Measurements from ENCODE around the gene CES3.
A peak's percentile ranks its signal among the peaks of the same experiment; 100 is the strongest.

Gene CES3, protein sequence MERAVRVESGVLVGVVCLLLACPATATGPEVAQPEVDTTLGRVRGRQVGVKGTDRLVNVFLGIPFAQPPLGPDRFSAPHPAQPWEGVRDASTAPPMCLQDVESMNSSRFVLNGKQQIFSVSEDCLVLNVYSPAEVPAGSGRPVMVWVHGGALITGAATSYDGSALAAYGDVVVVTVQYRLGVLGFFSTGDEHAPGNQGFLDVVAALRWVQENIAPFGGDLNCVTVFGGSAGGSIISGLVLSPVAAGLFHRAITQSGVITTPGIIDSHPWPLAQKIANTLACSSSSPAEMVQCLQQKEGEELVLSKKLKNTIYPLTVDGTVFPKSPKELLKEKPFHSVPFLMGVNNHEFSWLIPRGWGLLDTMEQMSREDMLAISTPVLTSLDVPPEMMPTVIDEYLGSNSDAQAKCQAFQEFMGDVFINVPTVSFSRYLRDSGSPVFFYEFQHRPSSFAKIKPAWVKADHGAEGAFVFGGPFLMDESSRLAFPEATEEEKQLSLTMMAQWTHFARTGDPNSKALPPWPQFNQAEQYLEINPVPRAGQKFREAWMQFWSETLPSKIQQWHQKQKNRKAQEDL

DNA sequence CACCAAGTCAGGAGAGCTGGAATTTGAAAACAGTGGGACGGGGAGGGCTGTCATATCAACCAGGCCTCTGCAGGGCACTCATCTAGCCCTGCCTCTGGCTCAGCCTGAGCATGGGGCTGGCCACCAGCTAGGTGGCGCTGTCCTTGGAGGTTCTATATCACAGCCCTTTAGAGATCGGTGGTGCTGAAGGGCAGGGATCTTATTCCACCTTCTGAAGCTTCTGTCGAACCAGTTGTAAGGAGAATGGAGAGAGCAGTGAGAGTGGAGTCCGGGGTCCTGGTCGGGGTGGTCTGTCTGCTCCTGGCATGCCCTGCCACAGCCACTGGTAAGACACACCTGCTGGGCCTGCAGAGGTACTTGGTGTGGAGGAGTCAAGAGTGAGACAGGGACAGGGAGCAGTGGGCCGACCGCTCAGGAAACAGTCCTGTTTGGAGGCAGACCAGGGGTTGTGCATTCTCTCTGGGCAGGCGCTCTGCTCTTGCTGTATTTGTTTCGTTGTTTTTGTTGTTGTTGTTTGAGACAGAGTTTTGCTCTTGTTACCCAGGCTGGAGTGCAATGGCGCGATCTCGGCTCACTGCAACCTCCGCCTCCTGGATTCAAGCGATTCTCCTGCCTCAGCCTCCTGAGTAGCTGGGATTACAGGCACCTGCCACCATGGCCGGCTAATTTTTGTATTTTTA, at the start of gene CES3:
Gene CES3, plus strand, starts transcription at position 202 of the 680 bp plus-strand sequence. Its CDS starts 42 bp downstream, at position 244.
- peak; percentile 20 to 23 for DNase-seq (ENCODE audit: low read depth in 2 of 2)

GRCh38 chr16:66911801-66912200, 49.3 kb upstream of the CES3 start:
- DNase-seq (ENCODE audit: low read depth in 2 of 2), result no peak

DNA sequence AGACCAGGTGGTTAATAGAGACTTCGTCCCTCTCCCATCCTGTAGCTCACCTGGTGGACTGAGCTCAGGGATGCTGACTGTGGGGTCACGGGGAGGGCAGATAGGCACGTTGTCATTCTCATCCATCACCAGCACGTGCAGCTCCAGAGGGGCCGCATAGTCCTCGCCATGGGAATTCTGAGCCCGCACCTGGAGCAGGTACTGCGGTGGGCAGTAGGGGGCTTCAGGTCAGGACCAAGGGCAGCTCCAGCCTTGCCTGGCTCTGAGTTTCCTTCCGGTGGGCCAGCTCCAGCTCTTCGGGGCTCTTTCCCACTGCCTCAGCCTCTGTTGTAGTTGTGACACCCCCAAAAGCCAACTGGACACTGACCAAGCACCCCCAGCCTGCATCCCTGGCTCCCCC, 48.0 kb upstream of the CES3 start:
- no peak for DNase-seq (ENCODE audit: low read depth in 2 of 2)

GRCh38 chr16:66913711-66914110, 47.4 kb upstream of the CES3 start:
- DNase-seq (ENCODE audit: low read depth in 2 of 2), result no peak

GRCh38 chr16:66914541-66914940, 46.5 kb upstream of the CES3 start:
- no peak for DNase-seq (ENCODE audit: low read depth in 2 of 2)

- no peak for DNase-seq (ENCODE audit: low read depth in 2 of 2)
These were observed 46.0 kb upstream of the CES3 start for GRCh38 chr16:66915041-66915440.

GRCh38 chr16:66916518-66916917, 44.5 kb upstream of the CES3 start:
- no peak for DNase-seq (ENCODE audit: low read depth in 2 of 2)

- DNase-seq (ENCODE audit: low read depth in 2 of 2), result no peak
These were observed 43.3 kb upstream of the CES3 start for GRCh38 chr16:66917741-66918140.

GRCh38 chr16:66918355-66918754, 42.7 kb upstream of the CES3 start:
- DNase-seq (ENCODE audit: low read depth in 2 of 2), result no peak

DNA sequence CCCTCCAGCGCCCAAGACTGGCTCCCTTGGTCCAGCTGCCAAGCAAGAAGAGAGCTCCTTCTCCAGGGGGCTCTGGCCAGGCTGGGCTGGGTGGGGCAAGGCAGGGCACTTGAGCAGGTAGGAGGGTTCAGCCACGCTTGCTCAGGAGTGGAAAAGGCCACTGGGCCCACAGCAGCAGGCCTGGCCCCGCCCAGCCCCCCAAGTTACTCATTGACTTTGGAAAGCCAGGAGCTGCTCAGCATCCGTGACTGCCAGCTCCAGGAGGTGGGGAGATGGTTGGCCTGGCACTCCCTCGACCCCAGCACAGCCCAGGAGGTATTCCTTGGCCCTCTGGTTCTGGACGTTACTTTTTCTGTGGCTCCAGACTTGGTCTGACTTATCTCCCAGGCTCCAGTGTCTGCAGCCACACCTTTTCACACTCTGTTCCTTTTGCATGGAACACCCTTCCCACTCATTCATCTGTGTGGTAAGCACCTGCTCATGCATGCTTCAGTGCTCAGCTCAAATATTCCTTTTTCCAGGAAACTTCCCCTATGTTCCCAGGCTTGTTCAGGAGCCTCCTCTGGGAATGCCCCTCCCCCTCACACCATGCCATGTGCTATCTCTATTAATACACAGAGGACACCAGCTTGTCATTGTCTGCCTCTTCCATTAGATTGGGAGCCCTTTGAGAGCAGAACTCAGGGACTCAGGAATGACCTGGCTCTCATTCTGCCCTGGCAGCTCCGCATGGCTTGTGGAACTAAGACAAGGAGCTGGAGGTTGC, 42.1 kb upstream of the CES3 start, which contains the start of gene CDH16:
Gene CDH16, minus strand, starts transcription at position 83 of the 766 bp plus-strand sequence. CDS start 820 bp downstream, outside the sequence.
- DNase-seq (ENCODE audit: low read depth in 2 of 2), result no peak

- no peak for DNase-seq (ENCODE audit: low read depth in 2 of 2)
These were observed 41.3 kb upstream of the CES3 start for GRCh38 chr16:66919569-66920298.

DNA sequence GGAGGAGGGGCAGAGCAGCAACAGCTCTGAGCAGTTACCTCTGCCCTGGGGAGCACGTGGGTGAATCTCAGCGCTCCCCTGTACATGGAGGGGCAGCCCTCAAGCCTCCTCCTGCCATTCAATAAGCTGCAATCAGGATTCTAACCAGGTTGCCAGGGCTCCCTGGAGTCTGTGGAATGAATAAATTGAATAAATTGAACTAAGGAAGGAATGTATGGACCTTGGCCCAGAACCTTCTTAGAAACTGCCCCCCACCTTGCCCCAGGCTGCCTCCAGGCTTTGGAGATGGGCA, 40.8 kb upstream of the CES3 start:
- no peak for DNase-seq (ENCODE audit: low read depth in 2 of 2)

- DNase-seq (ENCODE audit: low read depth in 2 of 2), result no peak
These were observed 40.0 kb upstream of the CES3 start for GRCh38 chr16:66920924-66921680.

DNA sequence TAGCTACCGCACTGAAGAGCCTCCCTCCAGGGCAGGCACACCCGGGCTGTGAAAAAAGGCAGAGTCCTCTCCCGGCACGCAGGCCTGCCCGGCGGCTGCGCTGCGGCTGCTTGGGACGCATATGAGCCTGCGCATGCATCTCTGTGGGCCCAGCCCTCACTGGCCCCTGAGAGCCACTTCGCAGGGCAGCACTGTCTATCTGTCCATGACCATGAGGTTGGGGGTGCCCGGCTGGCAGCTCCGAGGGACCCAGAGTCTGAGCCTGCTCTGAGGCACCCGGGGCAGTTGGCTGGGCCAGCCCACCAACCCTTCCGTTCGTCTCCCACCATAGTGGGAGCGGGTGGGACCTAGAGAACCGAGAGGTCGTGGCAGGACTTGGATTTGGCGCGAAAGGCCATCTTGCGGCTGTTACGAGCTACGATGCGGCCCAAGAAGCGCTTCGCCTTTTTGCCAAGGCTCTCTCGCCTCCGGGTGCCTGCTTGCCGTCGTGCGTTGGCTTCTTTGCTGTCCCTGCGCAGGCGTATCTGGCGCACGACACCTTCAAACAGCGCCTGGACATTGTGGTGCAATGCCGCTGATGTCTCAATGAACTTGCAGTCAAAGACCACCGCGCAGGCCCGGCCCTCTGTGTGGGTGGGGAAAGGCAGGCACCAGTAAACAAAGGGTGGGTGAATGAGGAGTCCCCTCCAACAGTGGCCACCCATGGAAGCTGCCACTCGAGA, 39.2 kb upstream of the CES3 start:
- DNase-seq (ENCODE audit: low read depth in 2 of 2), result no peak

- no peak for DNase-seq (ENCODE audit: low read depth in 2 of 2)
These were observed 37.8 kb upstream of the CES3 start for GRCh38 chr16:66923247-66923731.

DNA sequence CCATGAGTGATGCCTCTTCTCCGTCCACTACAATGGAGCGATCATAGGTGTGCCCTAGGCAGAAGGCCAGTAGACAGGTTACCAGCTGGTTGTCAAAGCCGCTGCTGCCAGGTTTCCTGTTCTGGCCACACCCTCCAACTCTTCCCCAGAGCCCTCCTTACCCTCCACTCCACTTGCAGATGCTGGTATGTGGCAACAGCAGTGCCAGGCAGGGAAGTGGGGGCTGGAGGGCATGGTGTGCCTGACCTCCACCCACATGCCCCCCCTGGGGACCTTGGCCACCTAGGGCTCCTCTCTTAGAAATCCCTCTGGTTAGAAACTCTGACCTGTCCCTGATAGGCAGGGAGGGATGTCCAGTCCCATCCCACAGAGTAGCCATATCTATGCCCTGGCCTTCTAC, 37.2 kb upstream of the CES3 start:
- no peak for DNase-seq (ENCODE audit: low read depth in 2 of 2)

DNA sequence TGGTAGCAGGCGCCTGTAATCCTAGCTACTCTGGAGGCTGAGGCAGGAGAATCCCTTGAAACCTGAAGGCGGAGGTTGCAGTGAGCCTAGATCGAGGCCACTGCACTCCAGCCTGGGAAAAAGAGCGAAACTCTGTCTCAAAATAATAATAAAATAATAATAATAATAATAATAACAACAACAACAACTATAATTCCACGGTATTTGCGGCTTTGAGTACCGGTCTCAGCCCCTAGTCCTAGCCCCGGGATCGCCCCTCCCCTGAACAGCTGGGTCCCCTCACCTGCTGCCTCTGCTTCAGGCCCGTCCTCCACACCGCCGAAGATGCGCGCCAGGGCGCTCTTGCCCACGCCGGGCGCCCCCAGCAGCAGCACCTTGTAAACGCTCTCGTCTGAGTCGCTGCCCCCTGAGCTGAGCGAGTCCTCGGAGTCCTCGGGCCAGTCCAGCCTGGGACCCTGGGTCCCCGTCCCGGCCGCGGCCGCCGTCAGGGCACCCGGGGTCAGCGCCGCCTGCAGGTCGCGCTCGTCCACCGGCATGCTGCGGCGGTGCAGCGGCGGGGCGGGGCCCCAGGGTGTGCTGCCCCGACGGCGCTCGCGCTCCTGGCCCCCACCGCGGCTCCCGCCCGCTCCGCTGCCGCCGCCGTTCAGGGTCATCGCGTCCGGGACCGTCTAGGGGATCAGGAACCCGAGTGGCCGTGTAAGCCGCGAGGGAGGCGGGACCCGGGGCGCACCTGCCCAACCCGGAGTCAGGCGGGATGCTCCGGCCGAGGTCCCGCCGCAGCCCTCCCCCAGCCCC, 36.3 kb upstream of the CES3 start:
- no peak for DNase-seq (ENCODE audit: low read depth in 2 of 2)

DNA sequence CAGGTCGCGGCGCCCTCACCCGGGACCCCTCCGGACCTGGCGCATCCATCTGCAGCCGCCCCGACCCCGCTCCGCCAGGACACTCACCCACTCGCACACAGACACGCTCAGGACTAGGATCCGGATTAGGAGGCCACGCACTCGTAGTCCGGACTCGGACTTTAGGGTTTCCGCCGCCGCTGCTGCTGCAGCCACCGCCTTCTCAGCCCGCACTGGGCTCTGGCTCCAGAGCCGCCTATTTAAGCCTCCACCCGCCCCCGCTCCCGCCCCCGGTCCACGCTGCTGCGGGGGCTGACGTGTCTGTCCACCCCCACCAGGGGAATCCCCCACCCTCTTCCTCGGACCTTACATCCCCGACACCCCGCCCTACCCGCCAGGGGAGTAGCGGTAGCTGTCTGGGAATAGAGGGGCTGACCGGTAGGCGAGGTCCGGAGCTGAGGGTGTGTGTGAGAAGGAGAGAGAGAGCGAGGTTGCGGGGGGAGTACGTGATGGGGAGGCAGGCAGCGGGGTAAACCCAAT, 35.7 kb upstream of the CES3 start, which contains the start of gene RRAD:
Gene RRAD, minus strand, starts transcription at position 214 of the 519 bp plus-strand sequence. CDS start 356 bp downstream, outside the sequence.
- no peak for DNase-seq (ENCODE audit: low read depth in 2 of 2)
